ENCODE measurements around the gene SEMA5A.

Gene SEMA5A

DNA sequence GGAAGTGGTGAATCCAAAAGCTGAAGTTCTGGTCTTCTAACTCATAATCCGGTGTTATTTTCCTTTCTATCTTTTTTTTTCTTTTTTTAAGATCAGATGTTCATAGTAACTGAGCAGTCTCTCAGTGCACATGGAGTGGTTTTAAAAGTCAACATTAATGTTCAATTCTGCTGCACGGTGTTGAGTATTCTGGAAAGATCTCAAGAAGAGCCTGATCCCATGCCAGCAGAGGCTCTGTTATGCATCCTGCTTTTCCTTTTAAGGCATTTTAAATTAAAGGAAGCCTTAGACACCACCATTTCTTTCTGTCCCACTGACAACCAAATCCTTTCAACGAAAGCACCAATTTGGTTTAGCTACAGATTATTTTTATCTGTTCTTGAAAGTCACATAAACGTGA lies 33.4 kb downstream of the SEMA5A start:
- no peak for DNase-seq (ENCODE audit: low read depth)

DNA sequence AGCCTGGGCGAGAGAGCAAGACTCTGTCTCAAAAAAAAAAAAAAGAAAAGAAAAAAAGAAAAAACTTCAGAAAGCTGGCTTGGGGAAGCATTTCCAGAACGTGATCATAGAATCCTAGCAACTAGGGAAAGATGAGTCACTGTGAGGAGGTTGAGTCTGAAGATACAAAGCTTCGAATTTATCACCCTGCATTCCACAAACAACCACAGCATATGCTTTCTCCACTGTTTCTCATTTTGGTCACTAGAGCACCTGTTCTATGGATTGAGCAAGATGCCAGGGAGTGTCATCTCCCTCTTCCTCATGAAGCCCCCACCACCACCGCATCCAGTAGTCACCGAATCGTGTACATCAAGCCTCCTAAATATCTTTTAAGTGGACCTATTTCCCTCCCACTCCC lies 37.9 kb downstream of the SEMA5A start:
- DNase-seq (ENCODE audit: low read depth) = peak; percentile 49

DNA sequence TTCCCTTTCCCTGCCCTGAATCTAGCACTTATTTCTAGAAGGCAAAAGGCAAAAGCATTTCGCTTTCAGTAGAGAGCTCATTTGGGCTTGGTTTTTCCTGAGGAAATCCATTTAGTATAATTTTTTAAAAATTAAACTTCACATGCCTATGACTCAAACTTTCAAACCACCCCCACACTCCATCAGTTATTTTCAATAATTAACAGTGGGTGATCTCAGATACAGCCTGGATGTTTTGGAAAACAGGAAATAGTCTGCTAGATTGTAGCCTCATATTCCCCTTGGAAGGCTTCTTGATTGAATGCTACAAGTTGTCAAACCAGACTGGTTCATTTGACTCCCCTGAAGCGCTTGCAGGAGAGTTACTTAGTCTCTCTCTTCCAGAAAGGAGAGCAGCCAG lies 40.6 kb downstream of the SEMA5A start:
- no peak for DNase-seq (ENCODE audit: low read depth)

DNA sequence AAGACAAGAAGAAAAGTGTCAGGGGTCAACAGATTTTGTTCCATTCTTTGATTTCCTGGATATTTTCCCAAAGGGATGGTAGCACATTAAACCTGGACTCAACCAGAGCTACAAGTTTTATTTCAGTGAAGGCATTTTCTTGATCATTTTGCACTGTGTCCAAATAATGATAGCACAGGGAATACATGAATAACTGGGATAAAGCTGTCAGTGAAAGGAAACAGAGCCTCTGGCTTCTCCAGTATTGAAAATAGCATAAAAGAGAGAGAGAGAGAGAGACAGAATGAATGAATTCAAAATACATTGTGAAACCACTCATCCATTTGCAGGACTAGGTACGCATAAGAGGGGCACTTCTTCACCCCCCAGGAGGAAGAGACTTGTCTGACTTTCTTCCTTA lies 43.0 kb downstream of the SEMA5A start:
- no peak for DNase-seq (ENCODE audit: low read depth)

DNA sequence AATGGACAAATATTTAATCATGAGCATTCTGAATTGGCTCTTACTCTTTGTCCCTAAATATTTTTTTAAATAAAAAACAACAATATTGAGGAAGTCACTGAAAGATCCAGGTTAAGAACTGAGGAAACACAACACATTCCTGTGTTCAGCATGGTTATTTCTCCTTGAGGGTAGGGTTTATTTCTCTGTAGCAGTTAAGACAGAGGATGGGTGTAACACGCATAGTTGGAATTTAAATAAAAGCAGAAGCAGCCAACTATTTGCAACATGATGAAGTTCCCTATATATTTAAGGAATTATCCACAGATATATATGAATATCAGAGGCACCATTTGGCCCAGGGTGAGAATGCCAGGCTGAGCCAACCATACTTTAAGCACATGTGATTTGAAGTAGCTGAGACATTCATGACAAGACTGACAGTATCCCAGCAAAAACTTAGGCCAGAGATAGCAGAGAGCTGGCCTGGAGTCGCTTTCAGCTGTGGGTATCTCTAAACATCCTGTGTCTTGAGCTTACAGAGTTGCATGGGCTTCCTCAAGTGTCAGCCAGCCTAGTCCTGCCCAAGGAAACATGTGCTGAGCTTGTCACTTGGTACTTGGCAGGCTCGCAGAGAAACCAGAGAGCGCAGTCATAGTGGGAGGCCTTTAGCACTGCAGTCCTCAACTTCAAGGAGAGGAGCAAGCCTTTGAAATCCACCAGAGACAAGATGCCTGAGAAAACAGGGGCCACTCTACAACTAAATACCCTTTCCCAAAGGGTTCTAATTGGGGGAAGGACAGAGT lies 43.6 kb downstream of the SEMA5A start:
- no peak for DNase-seq (ENCODE audit: low read depth)

DNA sequence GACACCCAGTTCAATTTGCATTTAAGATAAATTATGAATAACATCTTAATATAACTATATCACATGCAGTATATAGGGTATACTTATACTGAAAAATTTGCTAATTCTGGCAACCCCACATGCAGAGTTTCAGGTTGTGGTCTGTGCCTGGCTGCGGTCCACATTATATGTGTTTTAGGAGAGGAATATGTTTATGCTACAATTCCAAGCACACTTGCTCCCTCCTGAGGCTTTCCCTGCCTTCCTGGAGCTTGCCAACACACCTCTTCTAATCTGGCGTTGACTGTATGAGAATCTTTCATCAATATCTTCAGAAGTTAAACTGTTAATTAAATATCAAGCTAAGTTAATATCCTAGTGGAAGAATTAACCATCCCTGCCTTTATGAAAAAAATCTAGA lies 45.2 kb downstream of the SEMA5A start:
- no peak for DNase-seq (ENCODE audit: low read depth)

DNA sequence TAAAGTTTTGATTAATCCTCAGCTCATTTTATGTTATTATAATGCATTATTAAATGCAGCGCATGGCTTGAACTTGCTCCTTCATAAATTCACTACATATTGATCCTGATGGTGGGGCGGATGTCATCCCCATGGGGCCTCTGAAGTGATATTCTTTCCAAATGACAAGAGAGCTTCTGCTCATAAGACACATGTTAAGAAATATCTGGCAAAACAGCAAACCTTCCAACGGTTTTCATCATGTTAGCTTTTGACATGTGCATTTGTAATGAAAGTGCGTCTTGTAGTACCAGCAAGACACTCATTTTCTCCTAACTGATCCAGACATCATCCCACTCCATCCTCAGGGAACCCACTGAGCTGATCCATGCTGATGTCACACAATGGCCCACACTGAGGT lies 45.7 kb downstream of the SEMA5A start:
- DNase-seq (ENCODE audit: low read depth) = no peak

DNA sequence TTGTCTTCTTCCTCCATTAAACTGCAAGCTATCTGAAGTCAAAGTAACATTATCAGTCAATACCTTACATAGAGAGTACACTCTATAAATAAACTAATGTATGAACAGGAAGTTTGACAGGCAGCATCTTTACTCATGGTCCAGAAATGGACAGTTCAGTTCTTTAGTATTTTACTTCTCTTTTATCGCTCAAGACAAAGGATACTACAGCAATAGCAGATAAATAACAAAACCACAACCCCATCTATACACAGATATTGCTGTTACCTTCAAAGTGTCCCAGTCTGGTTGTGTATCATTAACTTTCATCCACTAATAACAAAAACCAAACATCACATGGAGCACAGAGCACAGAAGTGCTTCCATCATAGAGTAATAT lies 46.4 kb downstream of the SEMA5A start:
- no peak for DNase-seq (ENCODE audit: low read depth)

DNA sequence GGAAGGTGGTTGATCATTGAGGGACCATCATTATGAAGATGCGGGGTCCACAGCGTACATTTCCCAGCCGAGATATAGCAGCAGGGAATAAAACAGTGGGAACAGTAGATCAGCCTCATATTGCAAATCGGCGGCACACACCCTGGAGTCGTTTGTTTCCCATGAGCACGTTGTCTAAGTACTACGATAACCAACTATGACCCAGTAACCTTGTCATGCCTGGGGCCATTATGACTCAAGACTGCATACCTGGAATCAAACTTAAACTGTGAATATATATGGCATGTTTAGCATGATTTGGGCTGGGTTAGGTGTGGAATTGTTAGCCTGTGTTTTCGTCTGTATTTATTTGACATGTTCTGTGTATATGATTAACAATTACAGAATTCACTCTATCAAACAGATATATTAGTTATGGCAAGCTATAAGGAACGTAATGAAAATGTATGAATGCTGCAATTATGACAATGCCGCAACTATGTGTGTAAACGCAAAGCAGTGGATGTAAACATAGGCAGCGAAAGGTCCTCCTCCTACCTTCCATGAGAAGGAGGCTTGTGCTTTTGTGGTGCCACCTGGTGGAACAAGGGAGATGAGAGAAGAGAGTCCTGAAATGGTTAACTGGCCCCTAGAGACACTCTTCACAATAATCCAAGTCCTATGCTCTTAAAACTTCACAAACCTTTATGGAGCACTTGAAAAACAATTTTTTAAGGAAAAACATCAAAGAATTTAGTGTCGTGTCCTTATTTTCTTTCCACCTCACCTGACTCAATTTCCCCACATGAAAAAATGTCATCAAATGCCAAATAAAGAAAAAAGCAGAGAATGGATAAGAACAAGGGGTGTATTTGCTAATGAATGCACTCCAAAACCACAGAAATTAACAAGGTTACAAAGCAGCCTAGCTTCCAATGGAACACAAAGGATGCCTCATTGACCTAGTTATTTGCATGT lies 47.1 kb downstream of the SEMA5A start:
- no peak for DNase-seq (ENCODE audit: low read depth)

DNA sequence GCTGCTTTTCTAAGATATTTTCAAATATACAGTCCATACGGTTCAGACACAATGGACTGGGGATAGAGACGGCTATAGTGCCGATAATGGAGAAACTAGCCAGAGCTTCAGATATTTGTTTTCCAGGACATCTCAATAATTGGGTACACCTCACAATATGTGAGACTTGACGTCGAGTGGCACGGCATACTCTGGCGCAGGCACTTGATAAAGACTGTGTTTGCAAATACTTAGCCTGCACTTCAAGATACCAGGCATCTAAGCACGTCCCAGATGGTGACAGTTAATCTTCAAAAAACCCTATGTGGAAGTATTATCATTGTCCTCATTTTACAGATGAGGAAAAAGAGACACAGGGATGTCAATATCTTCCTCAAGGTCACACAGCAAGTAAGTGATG lies 48.5 kb downstream of the SEMA5A start:
- DNase-seq (ENCODE audit: low read depth) = no peak

DNA sequence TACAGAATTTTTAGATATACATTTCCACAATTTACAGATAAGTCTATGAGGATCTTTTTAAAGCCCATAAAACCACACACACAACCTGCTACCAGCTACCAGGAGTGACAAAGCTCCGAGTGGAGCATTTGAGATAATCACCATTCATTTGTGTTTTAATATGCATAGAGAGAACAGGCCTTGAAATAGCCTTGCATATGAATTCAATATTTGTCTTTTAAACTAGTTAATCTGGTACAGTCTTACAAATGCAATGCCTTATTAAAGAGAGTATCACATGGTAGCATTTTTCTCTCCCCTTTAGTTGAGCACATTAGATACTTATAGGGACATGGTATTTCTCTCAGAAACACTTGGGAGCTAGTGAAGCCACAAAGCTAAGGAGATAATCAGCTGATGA lies 49.1 kb downstream of the SEMA5A start:
- DNase-seq (ENCODE audit: low read depth) = no peak

DNA sequence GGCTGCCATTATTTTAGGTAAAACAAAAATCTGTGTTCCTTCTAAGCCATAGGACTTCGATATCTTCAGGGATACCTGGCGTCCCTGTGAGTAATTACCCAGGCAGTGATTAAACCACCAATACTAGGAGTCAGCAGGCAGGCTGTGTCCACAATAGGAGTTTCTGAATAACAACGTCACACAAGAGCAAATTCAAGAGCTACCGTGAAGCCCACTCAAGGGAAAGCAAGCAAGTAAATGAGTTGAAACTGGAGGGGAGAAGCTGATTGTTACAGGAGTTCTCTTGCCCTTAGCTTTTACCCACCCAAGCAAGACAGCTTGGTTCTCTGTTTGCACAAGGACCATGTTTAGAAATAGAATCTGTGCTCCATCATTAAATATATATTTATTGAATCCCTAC lies 50.8 kb downstream of the SEMA5A start:
- DNase-seq (ENCODE audit: low read depth) = no peak

DNA sequence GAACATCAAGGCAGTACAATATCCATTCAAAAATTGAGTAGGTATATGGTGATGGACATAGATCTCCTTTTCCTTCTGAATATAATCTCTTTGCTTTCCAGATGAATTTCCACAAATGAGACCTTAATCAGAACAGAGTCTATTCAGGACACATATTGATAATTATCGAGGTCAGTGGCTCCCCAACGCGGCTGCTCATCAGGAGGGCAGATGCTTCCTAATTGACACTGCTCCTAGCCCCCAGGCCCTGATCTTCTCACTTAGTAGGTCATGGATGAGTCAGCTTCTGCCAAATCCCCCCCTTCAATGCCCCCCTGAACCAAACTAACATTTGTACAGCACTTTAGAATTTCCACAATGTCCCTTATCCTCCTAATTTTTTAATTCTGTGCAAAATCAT lies 51.6 kb downstream of the SEMA5A start:
- DNase-seq (ENCODE audit: low read depth) = no peak

DNA sequence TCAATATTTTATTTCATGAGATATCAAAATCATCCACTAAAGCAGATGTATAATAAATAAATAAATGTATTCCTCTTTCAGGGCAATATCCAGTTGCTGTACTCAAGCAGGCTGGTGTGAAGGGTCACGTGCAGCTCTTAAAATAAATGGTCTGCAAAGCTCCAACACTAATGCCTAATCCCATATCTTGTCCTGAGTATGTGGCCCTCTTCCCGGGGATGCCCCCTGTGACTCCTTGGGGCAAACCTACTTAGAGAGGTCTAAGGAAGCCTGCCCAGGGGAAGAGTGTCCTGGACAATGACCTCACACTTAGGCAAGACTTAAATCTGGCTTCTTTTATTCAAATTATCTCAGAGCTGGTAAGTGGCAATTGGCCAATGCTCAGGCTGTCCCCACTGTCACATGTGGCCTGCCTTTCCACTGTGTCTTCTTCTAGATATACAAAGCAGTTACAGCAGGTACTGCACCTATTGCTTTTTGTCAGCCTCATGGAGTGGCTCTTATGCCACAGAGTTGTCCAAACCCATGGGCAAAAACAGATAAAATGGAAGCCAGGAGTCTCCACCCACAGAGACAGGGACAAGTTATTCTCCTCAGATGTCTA lies 55.3 kb downstream of the SEMA5A start:
- no peak for DNase-seq (ENCODE audit: low read depth)

DNA sequence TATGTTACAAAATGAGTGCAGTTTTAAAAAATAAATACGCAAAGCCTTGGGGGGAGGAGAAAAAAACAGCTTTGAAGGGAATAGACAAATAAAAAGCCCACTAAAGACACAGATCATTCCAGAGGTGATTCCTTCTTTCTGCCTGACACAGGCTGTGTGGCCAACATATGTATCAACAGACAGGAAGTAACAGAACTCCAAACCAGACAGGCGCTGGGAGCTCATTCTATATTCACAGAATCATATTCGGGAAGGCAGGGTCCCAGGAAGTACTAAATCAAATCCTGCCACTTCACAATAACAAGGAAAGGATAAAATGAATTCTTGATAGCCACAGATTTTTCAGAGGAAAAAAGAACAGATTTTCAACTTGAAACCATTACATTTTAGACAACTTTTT lies 62.1 kb downstream of the SEMA5A start:
- no peak for DNase-seq (ENCODE audit: low read depth)

DNA sequence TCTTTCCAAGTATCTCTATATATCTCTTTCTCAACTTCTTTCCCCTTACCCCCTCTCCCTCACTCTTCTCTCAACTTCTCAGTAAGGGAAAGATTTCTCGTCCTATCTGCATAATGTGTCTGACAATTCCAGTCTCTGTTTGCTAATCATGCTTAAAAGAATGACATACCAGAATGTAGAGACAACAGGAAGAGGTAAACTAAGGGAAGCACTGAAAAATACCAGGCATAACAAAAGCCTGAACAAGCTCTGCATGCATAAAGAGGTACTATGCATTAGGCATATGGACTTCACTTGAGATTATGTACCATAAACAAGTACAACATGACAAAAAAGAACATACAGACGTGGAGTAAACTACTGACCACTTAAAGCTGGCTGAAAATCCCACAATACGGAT lies 62.6 kb downstream of the SEMA5A start:
- DNase-seq (ENCODE audit: low read depth) = peak; percentile 38

DNA sequence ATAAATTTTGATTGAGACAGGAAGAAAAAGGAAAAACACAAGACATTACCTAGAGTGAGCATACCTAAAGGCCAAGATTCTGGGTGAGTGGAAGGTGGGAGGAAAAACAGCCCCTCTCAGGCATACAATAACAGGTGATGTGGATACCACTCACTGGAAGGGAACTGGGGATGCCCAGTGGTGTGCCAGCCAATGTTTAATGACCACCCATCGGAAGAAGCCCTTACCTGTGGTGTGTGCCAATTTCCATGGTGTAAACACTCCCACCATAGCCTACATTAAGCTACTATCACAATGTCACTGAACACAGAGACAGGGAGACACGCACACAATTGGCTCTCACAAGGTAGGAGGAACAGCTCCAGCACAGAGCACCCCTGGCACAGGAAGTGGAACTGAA lies 63.5 kb downstream of the SEMA5A start:
- DNase-seq (ENCODE audit: low read depth) = no peak

DNA sequence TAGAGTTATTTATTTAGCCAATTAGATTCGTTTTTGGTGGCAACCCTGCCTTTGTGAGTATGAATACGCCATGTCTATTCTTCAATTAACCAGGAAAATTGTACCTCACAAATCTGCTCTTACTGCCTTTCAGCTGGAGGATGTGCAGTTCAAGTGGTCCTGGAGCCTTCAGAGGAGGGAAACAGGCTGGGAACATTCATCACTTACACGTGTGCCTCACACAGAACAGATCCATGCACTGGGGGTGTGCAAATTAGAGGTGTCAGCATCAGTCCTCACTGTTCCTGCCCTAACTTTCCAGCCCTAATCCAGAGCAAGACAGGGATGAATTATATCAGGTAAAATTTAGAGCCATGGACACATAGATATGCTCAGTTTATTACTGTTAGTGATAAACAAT lies 65.4 kb downstream of the SEMA5A start:
- DNase-seq (ENCODE audit: low read depth) = no peak

DNA sequence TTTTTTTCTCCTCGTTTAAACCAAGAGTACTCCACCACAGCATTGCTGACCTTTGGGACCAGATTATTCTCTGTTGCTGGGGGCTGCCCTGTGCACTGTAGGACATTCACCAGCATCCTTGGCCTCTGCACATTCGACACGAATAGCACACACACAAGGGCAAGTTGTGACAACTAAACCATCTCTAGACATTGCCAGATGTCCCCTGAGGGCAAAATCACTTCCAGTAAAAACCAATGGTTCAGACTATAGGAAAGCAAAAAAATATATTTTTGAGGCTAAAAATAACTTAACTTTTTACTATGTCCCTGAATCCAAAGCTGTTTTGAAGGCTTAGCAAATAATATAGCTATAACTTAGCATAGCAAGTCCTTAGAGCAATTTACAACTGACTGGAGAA lies 65.9 kb downstream of the SEMA5A start:
- DNase-seq (ENCODE audit: low read depth) = no peak

DNA sequence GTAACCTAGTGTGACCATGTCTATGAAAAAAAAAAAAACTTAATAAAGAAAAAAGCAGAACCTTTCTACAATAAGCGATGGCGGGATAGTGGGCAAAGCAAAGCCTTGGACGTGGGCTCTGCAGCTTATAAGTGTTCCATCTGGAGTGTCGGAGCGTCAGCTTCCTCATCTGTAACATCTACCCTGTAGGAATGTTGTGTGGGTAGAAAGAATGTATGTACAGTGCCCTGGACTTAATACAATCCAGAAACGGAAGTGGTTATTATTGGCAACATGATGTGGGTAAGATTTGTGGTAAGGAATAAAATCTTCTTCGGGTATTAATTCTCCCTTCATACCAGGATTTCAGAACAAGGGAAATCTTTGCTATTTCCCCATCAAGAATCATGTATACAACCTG lies 66.5 kb downstream of the SEMA5A start:
- no peak for DNase-seq (ENCODE audit: low read depth)

DNA sequence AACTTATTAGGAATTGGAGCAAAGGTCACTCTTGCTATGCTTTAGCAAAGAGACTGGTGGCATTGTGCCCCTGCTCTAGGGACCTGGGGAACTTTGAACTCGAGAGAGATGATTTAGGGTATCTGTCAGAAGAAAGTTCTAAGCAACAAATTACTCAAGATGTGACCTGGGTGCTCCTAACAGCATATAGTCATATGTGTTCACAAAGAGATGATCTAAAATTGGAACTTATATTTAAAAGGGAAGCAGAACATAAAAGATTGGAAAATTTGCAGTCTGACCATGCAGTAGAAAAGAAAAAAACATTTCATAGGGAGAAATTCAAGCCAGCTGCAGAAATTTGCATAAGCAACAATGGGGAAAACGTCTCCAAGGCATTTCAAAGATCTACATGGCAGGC lies 68.3 kb downstream of the SEMA5A start:
- DNase-seq (ENCODE audit: low read depth) = no peak

DNA sequence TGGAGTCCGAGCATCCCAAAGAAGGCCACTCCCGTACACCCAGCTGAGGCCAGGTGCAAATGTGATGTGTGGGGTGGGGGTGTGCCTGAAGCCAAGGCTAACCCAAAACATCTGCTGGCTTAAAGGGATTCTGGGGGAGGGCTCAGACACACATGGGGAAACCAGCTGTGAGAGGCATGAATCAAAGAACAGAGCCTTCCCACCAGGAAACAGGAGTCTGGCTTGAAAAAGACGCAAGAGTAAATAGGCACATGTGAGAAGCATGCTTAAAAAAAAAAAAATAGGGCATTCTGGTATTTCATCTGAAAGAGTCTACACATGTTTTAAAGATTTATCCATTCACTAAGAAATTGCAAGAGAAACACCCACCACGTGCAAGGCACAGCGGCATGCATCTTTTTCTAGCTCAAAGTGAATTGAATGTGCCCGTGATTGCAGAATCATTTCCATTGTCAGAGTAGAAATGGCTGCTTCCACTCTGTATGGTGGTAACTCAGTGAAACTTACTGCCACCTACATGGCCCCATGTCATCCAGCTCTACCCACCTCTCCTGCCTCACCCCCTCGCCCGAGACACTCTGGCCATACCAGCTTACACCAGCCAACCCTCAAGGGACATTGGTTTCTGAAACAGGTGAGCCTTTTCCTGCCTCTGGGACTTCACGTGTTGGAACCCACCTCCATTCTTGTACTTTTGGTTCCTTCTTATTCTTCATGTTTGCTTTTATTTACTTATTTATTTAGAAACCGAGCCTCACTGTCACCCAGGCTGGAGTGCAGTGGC lies 71.5 kb downstream of the SEMA5A start:
- no peak for DNase-seq (ENCODE audit: low read depth)

All from HS-5 (cell line).